HG02840 (cell line): ENCODE data around the gene EML4.
"Not testable (repeated sequence)": the region's sequence is repeated elsewhere in the genome, so short reads cannot be mapped to it uniquely, and the experiment has no call there.

ENCODE experiments used
- ATAC-seq: cut with Tn5 transposase; IDR thresholded peaks from one replicate; pipeline ENCODE4 v1.9.1; 2021; ENCODE audit warnings: mild to moderate bottlenecking, moderate library complexity, moderate number of reproducible peaks; ENCODE audit not compliant: unreplicated experiment, low FRiP score

Gene EML4

GRCh38 chr2:42324949-42325348, 155.8 kb downstream of the EML4 start:
- ATAC-seq = no peak

GRCh38 chr2:42325609-42326008, 156.5 kb downstream of the EML4 start:
- no peak for ATAC-seq

DNA sequence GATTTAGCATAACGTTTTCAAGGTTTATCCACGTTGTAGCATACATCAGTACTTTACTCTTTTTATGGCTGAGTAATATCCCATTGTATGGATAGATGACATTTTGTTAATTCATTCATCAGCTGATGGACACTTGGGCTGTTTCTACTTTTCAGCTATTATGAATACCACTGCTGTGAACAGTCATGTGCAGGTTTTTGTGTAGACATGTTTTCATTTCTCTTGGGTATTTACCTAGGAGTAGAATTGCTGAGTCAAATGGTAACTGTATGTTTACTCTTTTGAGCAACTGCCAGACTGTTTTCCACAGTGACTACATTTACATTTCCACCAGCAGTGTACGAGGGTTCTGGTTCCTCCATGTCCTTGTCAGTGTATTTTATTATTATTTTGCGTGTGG, 158.0 kb downstream of the EML4 start:
- ATAC-seq = peak; percentile 54

DNA sequence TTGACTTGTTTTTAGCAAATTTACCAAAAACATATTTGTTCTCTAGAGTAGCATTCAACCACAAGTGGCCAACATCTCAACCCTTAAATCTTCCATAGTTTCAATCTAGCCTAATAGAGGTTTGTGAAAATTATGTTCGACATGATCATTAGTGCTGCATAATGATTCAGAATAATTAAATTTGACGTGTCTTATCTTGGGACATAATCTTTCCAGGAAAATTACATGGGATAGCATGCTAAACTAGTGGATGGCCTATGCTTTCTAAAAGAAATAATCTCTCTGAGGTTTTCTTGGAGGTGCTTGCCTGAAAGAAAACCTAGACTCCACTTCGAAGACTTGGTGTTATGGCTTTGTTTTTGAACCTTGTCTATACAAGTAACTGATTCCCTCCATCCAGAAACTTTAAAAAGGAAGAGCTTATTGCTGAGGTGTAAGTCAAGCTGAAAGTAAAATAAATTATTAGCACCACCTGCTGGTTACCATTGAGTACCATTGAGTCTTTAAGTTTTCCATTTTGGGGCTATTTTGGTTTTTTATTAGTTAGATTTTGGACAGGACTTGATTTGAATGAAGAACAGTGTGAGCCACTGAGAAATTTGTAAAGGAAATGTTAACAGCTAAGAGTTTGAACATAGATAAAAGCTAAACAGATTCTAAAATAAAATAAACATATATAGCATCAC, 159.1 kb downstream of the EML4 start:
- no peak for ATAC-seq

DNA sequence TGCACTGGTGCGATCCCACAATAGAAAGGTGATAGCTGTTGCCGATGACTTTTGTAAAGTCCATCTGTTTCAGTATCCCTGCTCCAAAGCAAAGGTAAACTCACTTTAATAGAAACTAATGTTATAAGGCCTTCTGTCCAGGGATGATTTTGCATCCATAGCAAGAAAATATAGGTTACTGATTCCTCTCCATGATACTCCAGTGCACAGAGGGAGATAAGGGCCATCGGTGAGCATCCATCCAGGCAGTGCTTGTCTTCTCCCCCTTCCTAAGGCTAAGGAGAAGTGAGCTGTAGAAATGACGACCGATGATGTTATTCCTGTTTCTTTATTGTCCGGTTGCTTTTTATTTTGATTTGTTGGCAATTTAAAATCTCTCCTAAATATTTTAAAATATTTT, 159.8 kb downstream of the EML4 start:
- no peak for ATAC-seq

DNA sequence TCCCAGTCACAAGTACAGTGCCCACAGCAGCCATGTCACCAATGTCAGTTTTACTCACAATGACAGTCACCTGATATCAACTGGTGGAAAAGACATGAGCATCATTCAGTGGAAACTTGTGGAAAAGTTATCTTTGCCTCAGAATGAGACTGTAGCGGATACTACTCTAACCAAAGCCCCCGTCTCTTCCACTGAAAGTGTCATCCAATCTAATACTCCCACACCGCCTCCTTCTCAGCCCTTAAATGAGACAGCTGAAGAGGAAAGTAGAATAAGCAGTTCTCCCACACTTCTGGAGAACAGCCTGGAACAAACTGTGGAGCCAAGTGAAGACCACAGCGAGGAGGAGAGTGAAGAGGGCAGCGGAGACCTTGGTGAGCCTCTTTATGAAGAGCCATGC, 160.6 kb downstream of the EML4 start:
- no peak for ATAC-seq

DNA sequence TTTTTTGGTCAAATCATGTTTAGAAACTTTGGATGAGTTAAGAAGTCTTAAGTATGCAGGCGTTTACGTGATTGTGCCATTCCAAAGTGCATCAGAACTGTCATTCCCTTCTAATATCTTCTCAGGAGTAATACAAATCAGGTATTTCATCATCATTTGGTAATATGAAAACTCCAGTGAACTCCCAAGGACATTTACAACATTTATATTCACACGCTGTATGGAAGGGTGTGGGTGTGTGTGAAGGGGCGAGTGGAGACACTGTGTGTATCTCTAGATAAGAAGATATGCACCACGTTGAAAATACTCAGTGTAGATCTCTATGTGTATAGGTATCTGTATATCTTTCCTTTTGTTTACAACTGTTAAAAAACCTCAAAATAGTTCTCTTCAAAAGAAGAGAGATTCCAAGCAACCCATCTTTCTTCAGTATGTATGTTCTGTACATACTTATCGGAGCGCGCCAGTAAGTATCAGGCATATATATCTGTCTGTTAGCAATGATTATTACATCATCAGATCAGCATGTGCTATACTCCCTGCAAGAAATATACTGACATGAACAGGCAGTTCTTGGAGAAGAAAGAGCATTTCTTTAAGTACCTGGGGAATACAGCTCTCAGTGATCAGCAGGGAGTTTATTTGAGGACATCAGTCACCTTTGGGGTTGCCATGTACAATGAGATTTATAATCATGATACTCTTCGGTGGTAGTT, 162.6 kb downstream of the EML4 start:
- no peak for ATAC-seq

GRCh38 chr2:42332575-42332974, 163.4 kb downstream of the EML4 start:
- no peak for ATAC-seq

GRCh38 chr2:42333579-42333978, 164.4 kb downstream of the EML4 start:
- ATAC-seq = no peak

GRCh38 chr2:42334220-42334619, 165.1 kb downstream of the EML4 start:
- ATAC-seq = no peak

- not testable (repeated sequence) for ATAC-seq
Observed at GRCh38 chr2:42334865-42335264, 165.7 kb downstream of the EML4 start.

- no peak for ATAC-seq
Observed at GRCh38 chr2:42335514-42336104, 166.5 kb downstream of the EML4 start.

DNA sequence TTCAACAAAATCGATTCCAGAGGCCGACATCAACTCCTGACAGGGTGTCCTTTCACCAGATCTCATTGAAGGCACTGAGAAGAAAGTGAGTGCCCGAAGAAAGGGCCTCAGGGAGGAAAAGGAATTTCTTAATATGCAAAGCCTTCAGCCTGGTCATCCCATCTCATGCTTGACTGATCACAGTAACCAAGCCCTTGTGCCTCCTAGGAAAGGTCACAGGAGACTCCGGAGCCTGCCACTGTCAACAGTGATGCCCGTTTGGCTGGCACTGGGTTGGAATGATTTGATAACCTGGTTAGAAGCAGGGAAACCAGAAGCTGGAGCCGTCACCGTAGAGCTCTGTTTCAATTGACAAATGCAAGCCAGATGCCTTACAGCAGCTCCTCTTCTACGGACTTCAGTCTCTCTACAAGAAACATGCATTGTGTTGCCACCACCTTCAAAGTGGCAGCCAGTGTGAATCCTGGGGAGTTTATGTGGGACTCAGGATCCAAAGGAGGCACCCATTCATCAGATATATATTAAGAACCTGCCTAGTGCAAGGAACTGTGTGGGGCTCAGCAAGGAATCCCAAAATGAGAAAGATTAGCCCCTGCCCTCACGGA, 167.3 kb downstream of the EML4 start:
- no peak for ATAC-seq

DNA sequence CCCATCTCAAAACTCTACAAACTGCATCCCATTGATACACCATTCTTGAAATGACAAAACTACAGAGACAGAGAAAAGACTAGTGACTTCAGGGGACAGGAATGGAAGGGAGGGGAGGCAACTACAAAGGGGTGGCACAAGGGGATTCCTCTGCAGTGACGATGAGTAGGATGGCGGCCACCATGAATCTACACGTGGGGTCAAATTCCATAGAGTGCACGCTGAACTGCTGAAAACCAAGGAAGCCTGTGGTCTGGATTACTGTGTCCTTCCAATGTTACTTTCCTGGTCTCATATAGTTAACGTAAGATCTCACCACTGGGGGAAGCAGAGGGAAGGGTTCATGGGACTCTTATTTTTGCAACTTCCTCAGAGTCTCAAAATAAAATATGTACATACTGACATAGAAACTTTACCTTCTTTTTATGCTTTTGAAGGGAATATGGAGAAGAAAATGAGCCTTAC, 168.2 kb downstream of the EML4 start:
- ATAC-seq = no peak

DNA sequence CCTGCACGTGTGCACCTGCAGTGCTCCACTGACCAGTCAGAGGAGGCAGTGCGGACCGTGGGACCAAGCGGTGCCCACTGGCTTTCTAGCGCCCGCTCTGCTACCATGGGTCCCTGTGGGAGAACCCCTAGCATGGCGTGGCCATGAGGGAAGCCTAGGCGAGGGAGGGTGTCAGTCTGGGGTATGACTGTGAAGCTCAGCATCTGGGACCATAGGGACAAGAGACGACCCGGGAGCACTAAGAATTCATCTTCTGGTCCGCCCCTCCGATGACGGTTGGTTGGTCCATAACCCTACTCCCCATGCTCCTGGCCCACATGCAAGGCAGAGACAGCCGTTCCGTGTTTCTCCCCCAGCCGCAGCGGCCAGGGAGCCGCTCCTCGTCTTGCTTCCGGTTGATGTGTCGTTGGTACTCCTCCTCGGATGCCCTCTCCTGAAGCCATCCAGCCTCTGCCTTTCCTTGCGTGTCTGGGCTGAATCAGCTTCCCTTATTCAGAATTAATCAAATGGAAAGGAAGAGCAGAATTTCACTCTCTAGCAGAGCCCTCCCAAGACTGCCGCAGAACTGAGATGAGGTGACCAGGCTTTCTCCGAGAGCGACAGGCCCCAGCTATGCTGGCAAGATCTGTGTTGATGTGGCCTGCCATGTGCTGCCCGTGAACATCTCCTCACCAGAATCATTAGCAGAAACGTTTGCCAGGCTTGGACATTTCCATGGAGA, 168.9 kb downstream of the EML4 start:
- ATAC-seq = no peak

DNA sequence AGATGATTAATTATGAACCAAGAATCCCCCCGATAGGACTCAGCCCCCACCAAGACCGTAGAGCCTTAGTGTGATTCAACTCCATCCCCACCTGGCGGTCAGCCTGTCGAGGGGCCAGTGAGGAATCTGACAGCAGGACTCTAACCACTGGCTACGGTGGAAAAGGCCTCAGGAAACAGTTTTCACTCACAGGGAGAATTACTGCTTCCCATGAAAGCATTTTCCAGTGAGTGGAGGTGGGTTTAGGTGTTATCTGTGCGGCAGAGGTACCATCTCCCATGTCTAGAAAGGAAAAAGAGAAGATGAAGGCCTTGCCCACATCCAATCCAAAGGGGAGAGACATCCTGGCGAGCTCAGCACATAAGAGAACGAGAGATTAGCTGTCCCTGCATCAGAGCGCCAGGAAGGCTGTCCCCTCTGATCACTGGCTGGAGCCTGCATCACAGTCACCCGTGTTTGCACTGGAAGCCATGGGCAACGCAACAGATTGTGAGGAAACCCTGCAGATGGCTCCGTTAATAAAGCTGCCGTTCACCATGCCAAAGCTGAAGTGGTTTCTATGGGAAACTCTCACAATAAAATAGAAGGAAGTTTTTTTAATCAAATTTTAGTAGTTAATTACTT, 169.5 kb downstream of the EML4 start:
- no peak for ATAC-seq

DNA sequence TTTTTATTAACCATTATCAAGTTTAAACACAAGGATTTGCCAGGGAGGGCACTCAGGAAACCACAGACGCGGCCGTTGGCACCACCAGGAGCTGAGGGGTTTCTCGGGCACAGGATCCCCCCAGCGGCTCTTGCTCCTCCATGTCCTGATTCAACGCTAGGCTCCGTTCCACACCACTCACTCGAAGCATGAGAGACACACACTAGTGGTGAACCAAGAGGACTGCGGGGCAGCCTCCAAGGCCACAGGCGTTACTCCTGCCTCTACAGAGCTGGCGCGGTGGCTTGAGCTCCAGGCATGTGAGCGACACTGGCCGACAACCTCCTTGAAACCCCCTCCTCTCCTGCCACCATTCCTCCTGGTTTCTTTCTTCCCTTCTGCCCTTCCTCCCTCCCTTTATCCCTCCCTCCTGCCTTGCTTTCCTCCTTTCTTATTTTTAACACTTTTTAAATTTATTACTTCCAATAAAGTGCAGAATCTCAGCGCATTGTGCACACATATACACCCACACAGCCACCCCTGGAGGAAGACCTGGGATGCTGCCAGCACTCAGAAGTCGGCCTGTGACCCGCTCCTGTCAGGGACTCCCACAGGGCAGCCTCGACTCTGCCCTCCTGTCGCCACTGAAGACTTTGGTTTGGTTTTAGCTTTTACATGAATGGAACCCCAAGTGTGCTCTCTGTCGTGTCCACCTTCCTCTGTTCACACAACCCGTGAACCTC, 170.2 kb downstream of the EML4 start:
- no peak for ATAC-seq

- no peak for ATAC-seq
Observed at GRCh38 chr2:42340045-42340937, 171.1 kb downstream of the EML4 start.
